Osteoblast (primary cell): Measurements from ENCODE around the gene BCL2L15. TPM values are rescaled to one million over a fixed set of nuclear protein-coding genes. Genes with fewer than 3 reads are reported as not detected.

Experiments used
- total RNA-seq: library from RNA; depleted of rRNA; stranded (reverse); fragments of >200 nt; gene quantifications from 2 replicates; pipeline ENCODE4 v1.2.3, GENCODE V29; 2012

BCL2L15 gene
- total RNA-seq, 1 donor, result 0.36 TPM

Other genes starting within 250 kb of the BCL2L15 start
- 41.6 and 42.4 TPM in 2 replicates for gene PHTF1, start 128.1 kb downstream of the BCL2L15 start, total RNA-seq
- gene RSBN1, start 75.1 kb downstream of the BCL2L15 start, total RNA-seq, result 14.5 and 15.3 TPM in 2 replicates
- 1.1 and 1.8 TPM in 2 replicates for gene PTPN22, start 15.9 kb downstream of the BCL2L15 start, total RNA-seq
- 14.1 and 15.9 TPM in 2 replicates for gene AP4B1, start 17.2 kb upstream of the BCL2L15 start, total RNA-seq
- gene DCLRE1B, start 17.7 kb upstream of the BCL2L15 start, total RNA-seq, result 3.6 and 4.7 TPM in 2 replicates
- 22.7 and 23.9 TPM in 2 replicates for gene HIPK1, start 41.7 kb upstream of the BCL2L15 start, total RNA-seq
- gene OLFML3, start 91.9 kb upstream of the BCL2L15 start, total RNA-seq, result 359 and 418 TPM in 2 replicates